Activated naive CD4-positive, alpha-beta T cell treated with Interleukin-2 at 50 U/mL for 16 hours (primary cell): ENCODE results near the gene TSHR.
"Not testable (repeated sequence)": the region's sequence is repeated elsewhere in the genome, so short reads cannot be mapped to it uniquely, and the experiment has no call there.

Source experiments
- DNase-seq: peaks from one replicate; pipeline ENCODE4 v3.0.0-alpha.2; 2020

The TSHR gene

GRCh38 chr14:80953211-80953610, 2.2 kb upstream of the TSHR start:
- DNase-seq = not testable (repeated sequence)

DNA sequence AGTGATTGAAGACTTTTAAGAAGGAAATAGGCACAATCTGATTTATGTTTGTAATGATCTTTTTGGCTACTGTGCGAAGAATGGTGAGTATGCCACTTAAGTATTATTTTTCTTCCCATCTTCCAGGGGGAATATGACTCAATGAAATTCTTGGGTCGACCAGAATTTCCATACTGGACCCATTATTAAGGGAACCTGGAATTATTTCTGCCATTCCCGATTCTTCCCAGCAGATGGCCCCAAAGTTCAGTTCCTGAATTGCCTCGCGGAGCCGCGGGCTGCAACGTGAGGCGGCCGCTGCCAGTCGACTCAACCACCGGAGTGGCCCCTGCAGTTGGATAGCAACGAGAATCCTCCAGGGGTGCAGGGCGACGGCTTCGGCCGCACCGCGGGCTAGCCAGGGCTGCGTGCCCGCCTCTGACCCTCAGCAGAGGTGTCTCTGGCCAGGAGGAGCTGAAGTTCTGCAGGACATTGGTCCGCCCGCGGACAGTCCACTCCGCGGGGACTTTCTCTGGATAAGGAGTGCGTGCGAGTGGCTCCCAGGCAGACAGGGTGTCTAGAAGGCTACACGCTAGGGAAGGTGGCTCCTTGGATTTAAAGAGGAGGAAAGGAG, 628 bp upstream of the TSHR start:
- DNase-seq = peak; percentile 77

- DNase-seq = no peak
Observed at GRCh38 chr14:80956102-80956501, 681 bp downstream of the TSHR start.

DNA sequence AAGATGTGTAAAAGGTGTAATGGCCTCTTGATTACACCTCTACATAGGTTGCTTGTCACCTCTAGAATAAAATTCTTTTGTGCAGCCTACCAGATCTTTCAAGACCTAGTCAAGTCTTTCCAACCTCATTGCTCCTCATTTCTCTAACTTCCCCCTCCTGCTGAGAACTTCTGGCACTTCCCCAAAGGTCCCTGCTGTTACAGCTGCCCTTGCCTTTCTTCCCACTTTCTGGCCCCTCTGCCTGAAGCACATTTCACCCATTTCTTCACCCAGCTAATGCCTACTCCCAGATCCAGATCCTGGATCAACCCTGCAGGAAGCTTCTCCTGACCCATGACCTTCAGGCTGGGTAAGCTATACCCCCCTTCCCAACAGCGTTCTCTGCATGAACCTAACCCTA, 1.5 kb downstream of the TSHR start:
- DNase-seq = no peak

DNA sequence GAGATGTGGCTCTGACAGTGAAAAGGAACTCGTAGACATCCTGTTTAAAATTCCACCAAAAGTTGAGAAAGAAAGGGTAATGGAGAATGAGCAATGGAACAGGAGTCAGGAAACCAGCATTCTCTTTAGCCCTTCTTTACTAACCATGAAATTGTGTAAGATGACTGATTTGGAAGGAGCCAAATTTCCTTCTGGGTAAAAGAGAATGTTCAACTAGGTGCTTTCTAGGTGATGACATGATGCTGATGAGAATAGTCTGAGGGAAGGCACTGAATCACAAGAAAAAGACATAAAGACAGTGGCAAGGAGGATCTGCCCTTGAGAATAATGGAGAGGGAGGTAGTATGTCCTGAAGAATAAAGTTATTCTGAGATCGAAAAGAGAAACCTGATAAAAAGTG, 2.2 kb downstream of the TSHR start:
- no peak for DNase-seq

DNA sequence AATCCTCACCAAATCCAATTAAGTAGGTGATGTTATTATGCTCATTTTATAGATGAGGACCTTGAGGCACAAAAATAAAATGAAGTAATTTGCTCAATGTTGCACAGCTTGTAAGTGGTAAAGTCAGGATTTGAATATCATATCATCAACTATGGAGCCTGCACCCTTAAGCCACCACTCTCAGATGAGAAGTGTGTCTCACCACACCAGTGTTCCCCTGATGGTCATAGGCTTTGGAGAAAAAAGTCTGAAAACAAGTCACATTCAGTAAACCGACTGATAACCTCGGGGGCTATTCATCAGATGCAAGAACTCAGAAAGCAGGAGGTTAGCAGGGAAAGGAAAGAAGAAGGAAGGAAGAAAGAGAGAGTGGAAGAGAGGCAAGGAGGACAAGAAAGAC, 2.8 kb downstream of the TSHR start:
- DNase-seq = no peak

DNA sequence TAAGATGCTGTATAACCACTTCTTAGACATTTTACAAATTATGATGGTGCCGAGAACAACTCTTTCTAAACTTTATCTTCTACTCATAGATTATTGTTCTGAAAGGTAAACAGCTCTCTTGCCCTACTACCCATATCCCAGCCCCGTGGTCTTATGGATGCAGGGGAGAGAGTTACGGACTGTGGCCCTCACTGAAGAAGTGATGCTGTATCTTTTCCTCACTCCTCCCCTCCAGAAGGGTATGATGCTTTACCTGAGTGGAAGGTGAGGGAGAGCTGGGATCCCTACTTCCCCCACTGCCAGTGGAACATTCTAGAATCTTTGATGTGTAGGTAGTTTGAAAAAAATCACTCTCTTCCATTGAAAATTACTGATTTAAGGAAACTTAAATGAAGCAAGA, 3.5 kb downstream of the TSHR start:
- no peak for DNase-seq

GRCh38 chr14:80959496-80959895, 4.1 kb downstream of the TSHR start:
- DNase-seq = peak; percentile 62

DNA sequence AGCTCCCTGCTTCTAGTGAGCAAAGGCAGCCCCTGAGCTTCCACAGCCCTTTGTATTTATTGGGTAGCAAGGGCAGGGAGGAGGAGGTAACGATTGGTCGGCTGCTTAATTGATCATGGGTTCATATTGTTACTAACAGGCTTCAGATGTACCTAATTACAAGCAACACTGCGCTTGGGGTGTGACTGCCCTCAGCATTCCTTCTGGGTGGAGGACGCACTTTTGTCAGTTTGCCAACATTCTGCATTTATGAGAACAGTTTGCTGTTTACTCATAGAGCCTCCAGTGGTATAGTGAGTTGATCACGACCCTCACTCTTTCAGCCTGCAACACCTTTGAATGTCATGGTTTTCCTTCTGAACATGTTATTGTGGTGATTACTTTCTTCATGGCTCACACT, 9.6 kb downstream of the TSHR start:
- DNase-seq = no peak

DNA sequence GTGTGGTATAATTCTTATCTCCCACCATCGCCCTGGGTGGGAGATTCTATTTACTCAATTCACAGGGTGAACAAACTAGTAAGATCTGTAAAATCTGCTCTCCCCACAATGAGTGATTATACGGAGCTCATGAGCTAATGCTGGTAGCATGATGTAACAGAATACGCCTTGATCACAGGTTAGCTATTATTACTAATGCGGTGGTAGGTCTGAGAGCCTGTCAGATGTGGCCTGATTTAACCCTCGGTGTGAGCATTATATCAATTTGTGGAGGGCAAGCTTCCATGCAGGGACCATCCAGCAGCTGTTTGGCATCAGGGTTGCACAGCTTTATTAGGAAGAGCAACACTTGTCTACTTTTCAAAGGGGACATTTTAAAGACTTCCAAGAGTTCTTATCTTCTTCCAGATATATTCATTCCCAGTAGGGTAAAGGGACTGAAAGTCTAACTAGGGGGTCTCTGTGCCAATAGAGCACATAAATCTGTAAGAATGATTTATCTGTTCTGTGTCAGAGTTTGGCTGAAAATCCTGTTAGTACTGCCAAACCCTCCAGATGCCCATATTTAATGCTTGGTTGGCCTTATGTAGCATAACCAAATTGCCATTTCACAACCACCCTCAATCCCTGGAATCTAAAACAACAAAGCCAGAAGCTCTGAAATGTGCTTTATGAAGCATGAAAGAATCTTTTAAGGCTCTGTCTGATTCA, 18.7 kb downstream of the TSHR start:
- DNase-seq = no peak

DNA sequence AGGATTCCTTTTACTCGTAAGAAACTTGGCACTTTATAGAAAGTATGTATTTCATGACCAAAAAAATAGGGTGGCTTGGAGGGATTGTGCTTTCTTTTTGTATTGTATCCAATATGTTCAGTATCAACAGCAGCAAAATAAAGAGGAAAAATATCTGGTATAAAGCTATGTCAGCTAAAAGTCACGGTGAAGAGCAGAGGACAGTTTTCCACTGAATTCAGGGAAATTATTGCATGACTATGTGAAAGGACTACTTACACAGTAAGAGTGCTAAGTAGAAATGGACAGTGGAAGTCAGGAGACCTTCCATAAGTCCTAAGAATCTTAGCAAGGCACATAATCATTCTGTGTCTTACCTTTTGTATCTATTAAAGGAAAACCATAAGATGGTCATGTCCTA, 19.3 kb downstream of the TSHR start:
- DNase-seq = no peak

DNA sequence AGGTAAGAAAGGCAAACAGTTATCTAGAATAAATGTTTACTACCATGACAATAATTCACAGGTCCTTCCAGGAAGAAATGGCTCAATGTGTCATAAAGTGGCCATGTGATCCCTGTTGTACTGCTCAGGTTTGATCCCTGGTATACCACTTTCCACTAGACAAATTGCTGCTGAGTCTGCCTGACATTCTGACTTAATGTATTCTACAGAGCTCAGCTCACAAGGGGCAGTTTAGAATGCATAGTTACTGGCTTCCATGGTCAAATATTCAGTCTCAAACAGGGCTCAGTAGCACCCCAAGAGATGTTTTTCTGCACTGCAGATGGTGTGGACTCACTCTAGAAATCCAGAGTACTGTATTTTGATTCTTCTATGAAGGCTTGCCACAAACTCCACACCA, 21.8 kb downstream of the TSHR start:
- no peak for DNase-seq

GRCh38 chr14:80978403-80978802, 23.0 kb downstream of the TSHR start:
- no peak for DNase-seq

GRCh38 chr14:80979951-80980350, 24.5 kb downstream of the TSHR start:
- DNase-seq = no peak

DNA sequence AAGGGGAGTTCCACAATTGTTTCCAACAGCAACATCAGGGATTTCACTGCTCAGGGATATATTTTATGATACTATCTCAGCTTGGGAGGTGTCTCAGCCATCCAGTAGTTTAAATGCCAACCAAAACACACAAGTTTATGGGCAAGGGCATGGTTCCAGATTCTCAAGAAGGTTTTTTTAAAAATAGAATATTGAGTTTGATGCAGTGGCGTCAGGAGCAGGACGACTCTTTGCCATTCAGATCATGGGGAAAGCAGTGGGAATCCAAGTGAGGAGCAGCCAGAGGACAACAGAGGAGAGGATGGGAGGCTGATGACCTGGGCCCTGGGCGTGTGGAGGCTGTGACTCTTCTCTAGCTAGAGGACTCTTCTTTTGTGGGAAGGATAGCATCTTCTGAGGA, 25.7 kb downstream of the TSHR start:
- DNase-seq = no peak

DNA sequence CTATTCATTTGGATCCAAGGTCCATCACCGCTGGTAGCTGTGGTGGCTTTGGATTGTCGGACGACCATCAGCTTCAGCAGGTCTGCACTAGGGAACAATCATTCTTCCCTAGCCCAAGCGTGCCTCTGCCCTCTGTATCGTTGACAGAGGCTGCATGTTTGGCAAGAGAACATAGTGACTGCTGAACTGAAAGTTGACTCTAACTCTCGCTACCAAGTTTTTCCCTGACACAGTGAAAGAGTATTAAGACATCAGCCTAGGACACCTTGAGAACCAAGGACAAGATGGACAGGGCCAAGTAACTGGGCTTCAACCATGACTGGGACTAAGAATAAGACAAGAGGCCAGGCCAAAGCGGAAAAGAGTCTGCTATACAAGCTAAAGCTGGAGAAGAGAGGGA, 26.3 kb downstream of the TSHR start:
- no peak for DNase-seq

- no peak for DNase-seq
Observed at GRCh38 chr14:80982711-80983110, 27.3 kb downstream of the TSHR start.

GRCh38 chr14:80987235-80988032, 32.0 kb downstream of the TSHR start:
- DNase-seq = peak; percentile 64

DNA sequence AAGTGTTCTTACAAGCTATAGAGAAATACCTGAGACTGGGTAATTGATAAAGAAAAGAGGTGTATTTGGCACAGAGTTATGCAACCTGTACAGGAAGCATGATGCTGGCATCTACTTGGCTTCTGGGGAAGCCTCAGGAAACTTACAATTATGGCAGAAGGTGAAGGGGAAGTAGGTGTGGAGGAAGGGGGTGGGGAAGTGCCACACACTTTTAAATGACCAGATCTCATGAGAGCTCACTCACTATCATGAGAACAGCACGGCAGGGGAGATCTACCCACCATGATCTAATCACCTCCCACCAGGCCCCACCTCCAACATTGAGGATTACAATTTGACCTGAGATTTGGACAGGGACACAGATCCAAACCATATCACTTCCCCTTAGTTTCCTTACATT, 32.8 kb downstream of the TSHR start:
- DNase-seq = no peak

DNA sequence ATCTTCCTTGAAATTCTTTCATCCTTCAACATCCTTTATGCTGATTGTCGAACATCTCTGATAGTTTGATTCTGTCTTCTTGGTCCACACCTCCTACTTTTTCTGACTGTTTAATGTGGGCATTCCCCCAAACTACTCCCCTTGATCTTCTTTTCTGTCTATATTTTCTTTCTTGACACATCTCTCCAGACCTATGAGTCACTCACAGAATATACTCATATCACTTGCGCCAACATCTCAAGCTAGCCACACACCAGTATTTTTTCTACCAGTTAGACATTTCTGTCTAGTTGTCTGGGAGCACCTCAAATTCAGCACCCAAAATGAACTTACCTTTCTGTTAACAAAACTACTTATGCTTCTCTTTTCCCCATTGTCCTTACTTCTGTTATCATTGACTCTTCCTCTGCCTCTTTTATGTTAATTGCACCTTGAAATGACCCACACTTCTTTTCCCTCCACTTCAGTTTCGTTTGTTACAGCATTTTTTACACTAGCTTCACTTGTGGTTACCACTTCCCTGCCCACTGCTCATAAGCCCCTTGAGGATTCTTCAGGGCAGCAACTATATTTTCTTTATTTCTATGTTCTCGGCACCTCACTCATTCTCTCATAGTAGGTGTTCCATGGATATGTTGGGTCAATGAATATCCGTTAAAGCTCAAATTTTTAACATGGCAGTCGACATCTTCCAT, 33.5 kb downstream of the TSHR start:
- DNase-seq = no peak

DNA sequence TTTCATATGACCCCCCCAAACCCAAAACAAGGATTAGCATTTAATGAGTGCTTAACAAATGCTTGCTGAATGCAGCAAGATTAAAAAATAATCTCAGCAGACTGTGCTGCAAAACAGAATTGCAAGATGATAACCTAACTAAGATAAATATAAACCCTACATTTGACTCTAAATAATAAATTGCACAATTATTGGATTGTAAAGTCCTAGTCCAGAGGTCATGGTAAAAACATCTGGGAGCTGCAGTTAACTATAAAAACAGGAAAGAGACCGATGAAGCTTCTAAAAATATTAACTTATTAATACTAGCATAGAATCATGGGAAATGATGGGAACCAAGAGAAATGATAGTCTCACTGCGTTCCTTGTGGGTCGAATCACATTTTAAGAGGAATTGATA, 37.2 kb downstream of the TSHR start:
- no peak for DNase-seq

DNA sequence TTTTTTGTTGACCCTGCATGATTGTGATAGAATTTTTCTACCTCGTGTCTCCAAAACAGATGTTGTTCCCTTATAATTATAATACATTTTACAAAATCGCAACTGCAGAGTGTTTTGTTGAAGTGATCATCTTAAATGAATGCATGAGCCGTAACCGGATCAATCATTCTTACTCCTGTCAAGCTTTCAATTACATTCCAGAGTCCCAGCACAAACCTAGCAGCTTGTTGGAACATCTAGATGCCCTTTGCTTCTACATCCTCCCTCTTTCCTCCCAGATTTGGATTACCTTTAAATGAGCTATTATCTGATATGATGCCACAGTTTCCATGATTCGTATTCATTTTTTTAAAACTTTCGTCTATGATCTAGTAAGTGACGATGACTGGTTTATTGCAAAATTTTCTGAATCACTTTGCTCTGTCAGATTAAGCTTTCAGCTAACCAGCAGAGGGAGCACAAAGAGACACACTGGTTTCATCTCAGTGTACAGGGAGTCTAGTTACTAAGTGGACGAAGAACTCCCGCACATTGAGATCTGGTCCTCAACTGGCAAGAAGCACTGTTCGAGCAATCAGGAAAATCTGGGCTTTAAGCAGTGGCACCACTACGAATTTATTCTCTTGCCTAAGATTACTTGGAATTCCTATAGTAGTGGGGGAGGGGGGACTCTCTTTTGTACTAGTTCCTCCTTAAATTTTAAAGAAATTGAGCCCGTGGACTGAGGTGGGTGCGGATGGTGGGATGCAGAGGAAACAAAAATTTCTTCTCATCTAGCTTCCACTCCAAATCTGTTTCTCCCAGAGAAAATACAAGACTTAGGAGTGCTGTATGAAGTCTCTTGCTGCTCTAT, 40.9 kb downstream of the TSHR start:
- no peak for DNase-seq

GRCh38 chr14:81001447-81001846, 46.0 kb downstream of the TSHR start:
- DNase-seq = no peak
